WERI-Rb-1 (cell line): ENCODE results near the gene SOX5.
"Not testable (repeated sequence)": the region's sequence is repeated elsewhere in the genome, so short reads cannot be mapped to it uniquely, and the experiment has no call there.

ENCODE experiments used
- DNase-seq: peaks from one replicate; pipeline ENCODE4 v3.0.0-alpha.2; 2020
- H3K27ac ChIP-seq: fragments of 250-450 bp; sonication (Bioruptor Pico); 2 replicates; pipeline ENCODE4 v1.5.1; 2020; ENCODE audit warnings: mild to moderate bottlenecking, moderate library complexity
- H3K27me3 ChIP-seq: fragments of 250-450 bp; sonication (Bioruptor Pico); 2 replicates; pipeline ENCODE4 v1.5.1; 2021; ENCODE audit warnings: mild to moderate bottlenecking, low read depth, moderate library complexity; ENCODE audit not compliant: insufficient read depth, severe bottlenecking
- H3K36me3 ChIP-seq: fragments of 250-450 bp; sonication (Bioruptor Pico); 2 replicates; pipeline ENCODE4 v1.5.1; 2020; ENCODE audit warnings: mild to moderate bottlenecking, moderate library complexity
- H3K4me3 ChIP-seq: 2 replicates; pipeline ENCODE4 v1.5.1; 2011; ENCODE audit warnings: low read depth, mild to moderate bottlenecking, control low read depth, low read length
- H3K9me3 ChIP-seq: fragments of 250-450 bp; sonication (Bioruptor Pico); 2 replicates; pipeline ENCODE4 v1.5.1; 2021; ENCODE audit warnings: mild to moderate bottlenecking, moderate library complexity; ENCODE audit not compliant: severe bottlenecking
- CTCF ChIP-seq: IDR thresholded peaks from 2 replicates; pipeline ENCODE4 v1.5.1; 2011; ENCODE audit warnings: low read depth, mild to moderate bottlenecking, control low read depth, inconsistent platforms, low read length

The SOX5 gene

GRCh38 chr12:23843958-23844357, 105.5 kb downstream of the SOX5 start:
- Histone ChIP-seq H3K4me3 (no peak overlapping the region), H3K27me3 (no peaks in the 10 kb centered on the region), H3K36me3 (no peaks in the 10 kb centered on the region; the same call in 1 of the 2 replicates), H3K27ac (no peak overlapping the region), H3K9me3 (no peaks in the 10 kb centered on the region)
- no peak for DNase-seq
- TF ChIP-seq CTCF = no peak

DNA sequence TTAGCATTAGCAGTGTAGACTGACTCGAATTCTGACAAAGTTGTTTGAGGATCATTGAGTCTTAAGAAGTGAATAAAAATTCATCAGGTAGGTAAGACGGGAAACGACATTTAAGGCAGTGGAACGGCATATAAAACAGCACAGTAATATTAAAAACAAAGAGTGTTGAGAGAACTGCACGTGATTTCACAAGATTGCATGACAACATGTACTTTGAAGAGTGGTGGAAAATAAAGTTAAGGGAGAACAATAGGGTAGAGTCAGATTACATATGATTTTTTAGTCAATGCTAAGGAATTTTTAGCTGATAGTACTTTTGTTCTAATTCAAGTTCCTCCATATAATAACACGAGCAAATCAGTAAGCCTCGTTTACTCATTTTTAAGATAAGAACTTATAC, 115.4 kb downstream of the SOX5 start:
- Histone ChIP-seq H3K9me3 (no peaks in the 10 kb centered on the region), H3K4me3 (no peak overlapping the region), H3K27me3 (no peaks in the 10 kb centered on the region), H3K27ac (no peak overlapping the region), H3K36me3 (no peaks in the 10 kb centered on the region)
- DNase-seq = no peak
- TF ChIP-seq CTCF = no peak

- no peak overlapping the region for H3K4me3 ChIP-seq
- no peak overlapping the region for H3K27ac ChIP-seq
- TF ChIP-seq CTCF = no peak
Measured at GRCh38 chr12:23831739-23832138, 117.7 kb downstream of the SOX5 start.

GRCh38 chr12:23830210-23830609, 119.3 kb downstream of the SOX5 start:
- no peaks in the 10 kb centered on the region for H3K27me3 ChIP-seq
- H3K4me3 ChIP-seq = no peak overlapping the region
- TF ChIP-seq CTCF = no peak
- no peaks in the 10 kb centered on the region for H3K9me3 ChIP-seq
- H3K27ac ChIP-seq = no peak overlapping the region
- H3K36me3 ChIP-seq = no peaks in the 10 kb centered on the region
- DNase-seq = no peak

More at GRCh38 chr12:23831739-23832138, 117.7 kb downstream of the SOX5 start:
- Histone ChIP-seq H3K27me3 (no peaks in the 10 kb centered on the region), H3K36me3 (no peaks in the 10 kb centered on the region), H3K9me3 (no peaks in the 10 kb centered on the region)
- no peak for DNase-seq

DNA sequence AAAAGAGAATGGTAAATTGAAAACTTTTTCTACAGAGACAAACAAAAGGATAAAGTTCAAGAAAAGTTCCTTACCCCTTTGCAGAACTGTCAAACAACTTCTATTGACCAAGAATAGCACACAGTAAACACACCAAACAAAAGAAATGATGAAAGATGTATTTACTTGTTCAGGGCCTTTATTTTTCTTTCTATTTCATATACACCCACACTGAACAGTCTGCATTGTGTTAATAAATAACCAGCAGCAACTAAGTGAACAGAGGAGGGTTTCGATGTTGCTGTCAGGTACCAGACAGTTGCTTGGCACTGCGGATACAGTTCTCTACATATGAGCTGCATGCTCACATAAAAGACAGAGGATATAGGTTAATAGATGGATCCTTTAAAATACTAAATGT, 122.1 kb downstream of the SOX5 start:
- H3K27me3 ChIP-seq = no peaks in the 10 kb centered on the region
- no peak overlapping the region for H3K4me3 ChIP-seq
- no peak for DNase-seq
- no peaks in the 10 kb centered on the region for H3K9me3 ChIP-seq
- TF ChIP-seq CTCF = no peak
- H3K36me3 ChIP-seq = no peaks in the 10 kb centered on the region
- no peak overlapping the region for H3K27ac ChIP-seq

DNA sequence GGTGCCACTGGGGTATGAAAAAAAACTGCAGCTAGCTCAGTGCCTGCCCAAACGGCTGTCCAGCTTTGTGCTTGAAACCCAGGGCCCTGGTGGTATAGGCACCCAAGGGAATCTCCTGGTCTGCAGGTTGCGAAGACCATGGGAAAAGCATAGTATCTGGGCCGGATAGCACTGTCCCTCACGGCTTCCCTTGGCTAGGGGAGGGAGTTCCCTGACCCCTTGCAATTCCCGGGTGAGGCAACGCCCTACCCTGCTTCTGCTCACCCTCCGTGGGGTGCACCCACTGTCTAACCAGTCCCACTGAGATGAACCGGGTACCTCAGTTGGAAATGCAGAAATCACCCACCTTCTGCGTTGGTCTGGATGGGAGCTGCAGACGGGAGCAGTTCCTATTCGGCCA, 124.3 kb downstream of the SOX5 start:
- H3K4me3 ChIP-seq, H3K27ac ChIP-seq, DNase-seq, H3K9me3 ChIP-seq, H3K27me3 ChIP-seq, H3K36me3 ChIP-seq: not testable (repeated sequence)
